Measurements from ENCODE around the gene MAP3K20. TPM values are rescaled to one million over a fixed set of nuclear protein-coding genes. Genes with fewer than 3 reads are reported as not detected.

MAP3K20 gene
- total RNA-seq, 2 donors from 2014 or later = 45.9 to 79.6 TPM

DNA sequence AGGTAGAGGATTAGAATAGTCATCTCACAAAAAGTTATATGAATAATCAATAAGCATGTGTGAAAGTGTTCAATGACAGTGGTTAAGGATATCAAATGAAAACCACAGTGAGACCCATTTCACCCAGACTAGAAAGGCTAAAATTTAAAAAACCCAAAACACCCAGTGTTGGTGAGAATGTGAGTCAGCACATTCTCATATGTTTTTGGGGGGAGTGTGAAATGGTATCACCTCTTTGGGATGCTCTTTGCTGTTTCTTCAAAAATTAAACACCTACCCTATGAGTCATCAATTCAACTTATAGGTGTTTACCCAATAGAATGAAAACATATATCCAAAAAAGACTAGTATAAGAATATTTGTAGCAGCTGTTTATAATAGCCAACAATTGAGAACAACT lies 69.8 kb downstream of the MAP3K20 start:
- H3K36me3 ChIP-seq = no peaks in the 10 kb centered on the region
- H3K4me1 ChIP-seq (ENCODE audit: control insufficient read depth in 1 of 2, low read depth in 2 of 2) = peaks cover 0 to 13% of the 10 kb centered on the region in 2 donors
- H3K27me3 ChIP-seq (replicated peaks; ENCODE audit: insufficient read depth) = no peaks in the 10 kb centered on the region
- DNase-seq (ENCODE audit: low spot score) (no peak), ATAC-seq (ENCODE audit: insufficient number of reproducible peaks, low FRiP score, low read depth) (no peak)
- H3K9me3 ChIP-seq = no peaks in the 10 kb centered on the region
- no peak overlapping the region for H3K27ac ChIP-seq
- H3K4me3 ChIP-seq = no peak overlapping the region
- TF ChIP-seq CTCF (IDR thresholded peaks at IDR 0.05) = no peak

GRCh38 chr2:173146590-173146989 lies 70.9 kb downstream of the MAP3K20 start:
- Histone ChIP-seq H3K4me3 (no peak overlapping the region), H3K9me3 (no peaks in the 10 kb centered on the region), H3K4me1 (ENCODE audit: control insufficient read depth in 1 of 2, low read depth in 2 of 2) (peaks cover 0 to 13% of the 10 kb centered on the region in 2 donors), H3K27ac (no peak overlapping the region), H3K36me3 (no peaks in the 10 kb centered on the region), H3K27me3 (replicated peaks; ENCODE audit: insufficient read depth) (no peaks in the 10 kb centered on the region)
- ATAC-seq (ENCODE audit: insufficient number of reproducible peaks, low FRiP score, low read depth) (no peak), DNase-seq (ENCODE audit: low spot score) (no peak)
- TF ChIP-seq CTCF (IDR thresholded peaks at IDR 0.05) = no peak

DNA sequence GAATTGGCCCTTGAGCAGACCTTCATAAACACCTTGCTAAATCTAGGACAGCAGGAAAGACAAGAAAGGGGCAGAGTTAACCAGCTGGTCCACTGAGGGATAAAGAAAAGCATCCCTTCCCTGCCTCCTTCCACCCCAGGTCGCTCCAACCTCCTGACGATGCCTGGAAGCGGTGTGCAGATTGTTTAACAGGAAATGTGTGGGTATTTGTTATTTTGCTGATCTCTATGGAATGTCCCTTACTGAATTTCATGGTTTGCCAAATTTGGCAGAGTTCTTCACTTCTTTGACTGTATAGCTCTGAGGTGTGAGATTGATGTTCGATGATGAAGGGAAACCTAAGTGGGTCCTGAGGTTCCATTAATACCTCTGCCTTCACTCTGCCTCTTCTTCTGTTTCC lies 72.9 kb downstream of the MAP3K20 start:
- Histone ChIP-seq H3K27me3 (replicated peaks; ENCODE audit: insufficient read depth) (no peaks in the 10 kb centered on the region), H3K4me3 (no peak overlapping the region), H3K36me3 (no peaks in the 10 kb centered on the region), H3K27ac (no peak overlapping the region), H3K9me3 (no peaks in the 10 kb centered on the region), H3K4me1 (ENCODE audit: control insufficient read depth in 1 of 2, low read depth in 2 of 2) (peaks cover 0 to 13% of the 10 kb centered on the region in 2 donors)
- TF ChIP-seq CTCF (IDR thresholded peaks at IDR 0.05) = no peak
- ATAC-seq (ENCODE audit: insufficient number of reproducible peaks, low FRiP score, low read depth) = no peak
- DNase-seq (ENCODE audit: low spot score) = no peak

GRCh38 chr2:173149491-173149890 lies 73.8 kb downstream of the MAP3K20 start:
- no peak overlapping the region for H3K4me3 ChIP-seq
- H3K4me1 ChIP-seq (ENCODE audit: control insufficient read depth in 1 of 2, low read depth in 2 of 2) = peaks cover 0 to 13% of the 10 kb centered on the region in 2 donors
- no peaks in the 10 kb centered on the region for H3K36me3 ChIP-seq
- no peaks in the 10 kb centered on the region for H3K27me3 ChIP-seq (replicated peaks; ENCODE audit: insufficient read depth)
- ATAC-seq (ENCODE audit: insufficient number of reproducible peaks, low FRiP score, low read depth) (no peak), DNase-seq (ENCODE audit: low spot score) (no peak)
- H3K9me3 ChIP-seq = no peaks in the 10 kb centered on the region
- TF ChIP-seq CTCF (IDR thresholded peaks at IDR 0.05) = no peak
- no peak overlapping the region for H3K27ac ChIP-seq

DNA sequence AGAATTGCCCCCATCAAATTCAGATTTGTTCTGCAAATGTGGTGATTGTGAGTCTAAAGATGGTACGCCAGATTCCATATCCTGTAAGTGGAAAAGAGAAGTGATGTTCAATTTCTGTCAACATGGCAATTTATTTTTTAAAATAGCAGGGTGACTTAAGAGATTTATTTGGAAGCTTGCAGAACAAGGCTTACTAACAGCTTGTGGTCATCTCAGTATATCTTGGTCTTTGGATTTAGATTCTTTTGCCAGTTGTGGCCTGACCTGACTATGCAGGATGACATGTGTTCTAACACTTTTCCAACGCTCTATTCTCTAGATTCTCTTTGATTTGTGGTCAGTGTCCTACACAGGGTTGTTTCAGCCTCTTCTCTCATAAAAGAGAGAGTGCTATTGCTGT lies 74.4 kb downstream of the MAP3K20 start:
- ATAC-seq (ENCODE audit: insufficient number of reproducible peaks, low FRiP score, low read depth) (no peak), DNase-seq (ENCODE audit: low spot score) (no peak)
- no peak overlapping the region for H3K27ac ChIP-seq
- no peaks in the 10 kb centered on the region for H3K27me3 ChIP-seq (replicated peaks; ENCODE audit: insufficient read depth)
- no peaks in the 10 kb centered on the region for H3K9me3 ChIP-seq
- H3K36me3 ChIP-seq = no peaks in the 10 kb centered on the region
- peaks cover 0 to 13% of the 10 kb centered on the region in 2 donors for H3K4me1 ChIP-seq (ENCODE audit: control insufficient read depth in 1 of 2, low read depth in 2 of 2)
- no peak overlapping the region for H3K4me3 ChIP-seq
- no peak for TF ChIP-seq CTCF (IDR thresholded peaks at IDR 0.05)

Measured in thoracic aorta (tissue), 2 donors.